Measurements from ENCODE around the gene IL18R1.
"Not testable (repeated sequence)": the region's sequence is repeated elsewhere in the genome, so short reads cannot be mapped to it uniquely, and the experiment has no call there.

IL18R1 gene, protein sequence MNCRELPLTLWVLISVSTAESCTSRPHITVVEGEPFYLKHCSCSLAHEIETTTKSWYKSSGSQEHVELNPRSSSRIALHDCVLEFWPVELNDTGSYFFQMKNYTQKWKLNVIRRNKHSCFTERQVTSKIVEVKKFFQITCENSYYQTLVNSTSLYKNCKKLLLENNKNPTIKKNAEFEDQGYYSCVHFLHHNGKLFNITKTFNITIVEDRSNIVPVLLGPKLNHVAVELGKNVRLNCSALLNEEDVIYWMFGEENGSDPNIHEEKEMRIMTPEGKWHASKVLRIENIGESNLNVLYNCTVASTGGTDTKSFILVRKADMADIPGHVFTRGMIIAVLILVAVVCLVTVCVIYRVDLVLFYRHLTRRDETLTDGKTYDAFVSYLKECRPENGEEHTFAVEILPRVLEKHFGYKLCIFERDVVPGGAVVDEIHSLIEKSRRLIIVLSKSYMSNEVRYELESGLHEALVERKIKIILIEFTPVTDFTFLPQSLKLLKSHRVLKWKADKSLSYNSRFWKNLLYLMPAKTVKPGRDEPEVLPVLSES

DNA sequence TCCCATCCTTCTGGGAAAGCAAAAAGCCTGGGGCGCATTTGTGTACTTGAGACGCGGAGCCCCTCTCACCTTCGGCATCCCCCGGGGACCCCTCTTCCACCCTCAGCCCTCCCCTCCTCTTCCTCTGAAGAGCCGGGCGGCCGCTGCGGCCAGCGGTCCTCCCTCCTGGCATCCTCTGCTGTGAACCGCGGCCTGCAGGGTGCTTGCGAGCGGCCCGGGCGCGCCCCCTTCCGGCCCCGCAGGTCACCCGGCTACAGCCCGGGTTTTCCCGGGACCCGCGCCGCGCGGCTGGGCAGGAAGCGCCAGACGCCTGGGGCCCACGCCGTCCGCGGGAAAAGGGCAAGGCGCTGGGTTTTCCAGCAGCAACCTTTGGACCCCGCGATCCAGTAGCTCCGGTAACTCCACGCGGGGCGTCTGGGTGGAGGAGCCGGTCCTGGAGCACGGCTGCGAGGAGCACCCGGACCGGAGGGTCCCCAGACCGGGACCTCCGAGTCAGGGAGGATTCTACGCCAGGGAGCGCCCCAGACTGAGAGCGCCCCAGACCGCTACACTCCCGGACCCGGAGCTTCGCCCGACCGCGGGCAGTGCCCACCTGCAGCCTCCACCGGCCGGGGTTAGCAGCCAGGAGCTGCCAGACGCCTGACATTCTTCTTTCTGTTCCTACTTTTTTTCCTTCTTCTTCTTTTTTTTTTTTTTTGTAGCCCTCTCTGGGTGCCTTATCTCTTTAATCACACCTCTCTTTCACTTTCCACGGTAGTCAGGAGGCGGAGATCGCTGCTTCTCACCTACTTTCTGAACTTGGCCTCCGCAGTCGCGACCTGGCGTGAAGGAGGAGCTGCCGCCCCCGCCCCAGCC lies at the start of gene IL18R1:
Gene IL18R1 (plus strand): TSS at position 271 of the 855 bp plus-strand sequence. CDS start 6,865 bp downstream, outside the sequence.
- peak; percentile 58 for DNase-seq

DNA sequence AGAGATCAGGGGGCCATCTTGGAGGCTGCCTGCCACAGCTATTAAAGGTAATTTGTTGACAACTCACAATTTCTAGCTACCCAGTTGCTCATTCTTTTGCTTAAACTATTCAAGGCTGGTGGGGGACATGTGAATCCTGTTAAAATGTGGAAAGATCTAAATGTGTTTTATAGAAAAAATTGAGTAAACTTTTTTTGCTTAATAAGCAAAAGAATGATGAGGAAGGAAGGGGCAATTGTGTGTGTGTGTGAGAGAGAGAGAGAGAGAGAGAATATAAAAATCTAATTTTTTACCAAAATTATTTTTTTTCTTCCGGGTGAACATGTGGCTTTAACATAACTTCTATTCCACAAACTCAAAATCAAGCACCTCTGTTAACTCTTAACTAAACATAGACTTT lies 49.5 kb upstream of the IL18R1 start:
- no peak for DNase-seq

DNA sequence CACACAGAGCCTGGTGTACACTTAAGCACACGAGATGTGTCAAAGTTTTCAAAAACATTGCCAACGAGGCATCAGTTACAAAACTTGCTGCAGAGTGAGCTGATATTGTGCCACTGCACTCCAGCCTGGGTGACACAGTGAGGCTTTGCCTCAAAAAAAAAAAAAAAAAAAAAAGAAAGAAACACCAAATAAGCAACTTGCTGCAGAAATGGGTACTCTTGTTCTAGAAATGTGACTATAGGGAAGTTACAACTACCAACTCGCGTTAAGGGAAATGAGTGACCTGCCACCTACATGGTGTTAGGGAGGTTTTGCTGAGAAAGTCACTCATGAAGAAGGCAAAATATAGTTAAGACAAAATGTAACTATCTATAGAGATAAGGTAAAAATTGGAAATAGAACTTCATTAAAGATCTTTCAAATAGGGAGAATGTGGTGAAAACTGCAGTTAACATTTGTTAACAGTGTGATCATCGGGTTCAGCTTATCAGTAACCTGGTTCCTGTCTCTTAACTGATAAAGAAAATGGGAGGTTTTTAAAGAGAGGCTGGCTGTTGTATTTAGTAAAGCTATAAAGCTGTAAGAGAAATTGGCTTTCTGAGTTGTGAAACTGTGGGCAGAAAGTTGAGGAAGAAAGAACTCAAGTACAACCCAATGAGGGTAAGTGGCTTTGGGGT lies 44.5 kb upstream of the IL18R1 start, which contains the start of gene IL1RL1:
Gene IL1RL1 (plus strand): TSS at position 600 of the 677 bp plus-strand sequence. CDS start 26,702 bp downstream, outside the sequence.
- no peak for DNase-seq

- DNase-seq, result no peak
Observed at GRCh38 chr2:102313025-102313424, 42.6 kb upstream of the IL18R1 start.

DNA sequence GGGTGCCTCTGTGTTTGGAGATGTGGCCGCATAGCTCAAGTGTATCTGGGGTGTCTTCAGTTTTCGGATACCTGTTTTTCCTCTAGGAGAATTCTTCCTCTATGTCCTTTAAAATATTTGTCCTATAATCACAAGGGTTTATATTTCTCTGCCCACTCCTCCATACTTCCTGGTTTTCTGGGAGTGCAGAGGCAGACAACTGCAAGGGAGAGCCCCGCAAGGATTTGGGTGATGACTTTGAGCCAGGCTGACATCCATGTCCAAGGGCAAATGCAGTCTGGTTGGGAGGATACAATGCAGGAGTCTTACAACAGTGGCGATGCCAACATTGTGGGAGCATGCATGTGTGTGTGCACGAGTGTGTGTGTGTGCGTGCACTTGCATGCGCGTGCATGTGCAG lies 42.1 kb upstream of the IL18R1 start:
- no peak for DNase-seq

- DNase-seq, result no peak
Observed at GRCh38 chr2:102313950-102314349, 41.6 kb upstream of the IL18R1 start.

- DNase-seq, result no peak
Observed at GRCh38 chr2:102315921-102316320, 39.7 kb upstream of the IL18R1 start.

DNA sequence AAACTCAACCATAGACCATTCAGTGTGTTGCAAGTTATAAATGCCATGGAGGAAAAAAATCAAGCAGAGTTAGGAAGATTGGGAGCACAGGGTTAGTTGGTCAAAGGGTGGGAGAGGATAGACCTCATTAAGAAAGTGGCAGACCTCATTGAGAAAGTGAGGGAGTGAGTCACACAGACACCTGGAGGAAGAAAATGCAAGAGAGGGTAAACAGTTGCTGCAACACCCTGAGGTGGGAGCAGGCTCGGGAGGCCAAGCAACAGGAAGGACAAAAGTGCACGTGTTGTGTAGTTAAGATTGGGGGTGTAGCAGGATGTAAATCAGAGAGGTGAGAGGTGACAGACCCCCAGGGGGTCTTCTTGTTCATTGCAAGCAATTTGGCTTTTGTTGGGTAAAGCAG lies 37.9 kb upstream of the IL18R1 start:
- DNase-seq, result no peak

DNA sequence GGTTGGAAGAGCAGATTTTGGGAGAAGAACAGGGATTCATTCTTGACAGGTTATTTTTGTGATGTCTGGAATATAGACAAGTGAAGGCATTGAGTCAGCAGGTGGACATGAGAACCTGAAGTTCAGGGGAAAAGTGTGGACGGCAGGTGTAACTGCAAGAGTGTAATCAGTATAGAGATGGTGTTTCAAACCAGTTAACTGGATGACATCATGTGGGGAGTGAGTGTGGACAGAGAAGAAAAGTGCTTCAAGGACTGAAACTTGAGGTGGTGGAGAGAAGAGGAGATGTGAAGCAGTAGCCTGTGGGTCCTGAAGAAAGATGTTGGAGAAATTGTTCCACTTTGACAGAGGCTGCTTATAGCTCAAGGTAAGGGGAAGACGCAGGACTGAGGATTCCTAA lies 37.2 kb upstream of the IL18R1 start:
- no peak for DNase-seq

GRCh38 chr2:102321941-102322719 lies 33.5 kb upstream of the IL18R1 start:
- DNase-seq, result no peak

DNA sequence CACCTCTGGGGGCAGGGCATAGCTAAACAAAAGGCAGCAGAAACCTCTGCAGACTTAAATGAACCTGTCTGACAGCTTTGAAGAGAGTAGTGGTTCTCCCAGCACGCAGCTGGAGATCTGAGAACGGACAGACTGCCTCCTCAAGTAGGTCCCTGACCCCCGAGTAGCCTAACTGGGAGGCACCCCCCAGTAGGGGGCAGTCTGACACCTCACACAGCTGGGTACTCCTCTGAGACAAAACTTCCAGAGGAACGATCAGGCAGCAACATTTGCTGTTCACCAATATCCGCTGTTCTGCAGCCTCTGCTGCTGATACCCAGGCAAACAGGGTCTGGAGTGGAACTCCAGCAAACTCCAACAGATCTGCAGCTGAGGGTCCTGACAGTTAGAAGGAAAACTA lies 30.7 kb upstream of the IL18R1 start:
- DNase-seq, result not testable (repeated sequence)

DNA sequence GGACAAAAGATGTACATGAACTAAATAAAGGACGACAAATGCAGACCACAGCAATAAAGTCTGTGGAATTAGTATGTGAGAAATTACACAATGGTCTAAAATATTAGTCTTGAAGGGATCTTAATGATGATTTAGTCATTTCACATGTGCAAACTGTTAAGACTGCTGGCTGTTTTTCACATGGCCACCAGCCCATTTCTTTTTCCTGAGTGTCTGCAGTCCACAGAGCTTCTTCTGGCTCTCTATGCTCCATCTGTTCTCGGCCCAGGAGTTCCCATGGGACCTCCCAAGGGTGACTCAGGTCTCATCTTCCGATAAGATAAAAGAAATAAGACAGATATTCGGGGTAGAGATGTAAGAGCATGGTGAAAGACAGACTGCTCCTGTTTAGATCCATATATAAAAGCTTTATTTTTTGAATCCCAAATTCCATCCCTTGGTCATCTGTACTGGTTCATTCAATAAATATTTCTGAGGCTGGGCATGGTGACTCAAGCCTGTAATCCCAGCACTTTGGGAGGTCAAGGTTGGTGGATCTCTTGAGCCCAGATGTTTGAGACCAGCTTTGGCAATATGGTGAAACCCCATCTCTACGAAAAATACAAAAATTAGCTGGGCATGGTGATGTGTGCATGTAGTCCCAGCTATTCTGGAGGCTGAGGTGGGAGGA lies 24.1 kb upstream of the IL18R1 start:
- DNase-seq, result no peak

DNA sequence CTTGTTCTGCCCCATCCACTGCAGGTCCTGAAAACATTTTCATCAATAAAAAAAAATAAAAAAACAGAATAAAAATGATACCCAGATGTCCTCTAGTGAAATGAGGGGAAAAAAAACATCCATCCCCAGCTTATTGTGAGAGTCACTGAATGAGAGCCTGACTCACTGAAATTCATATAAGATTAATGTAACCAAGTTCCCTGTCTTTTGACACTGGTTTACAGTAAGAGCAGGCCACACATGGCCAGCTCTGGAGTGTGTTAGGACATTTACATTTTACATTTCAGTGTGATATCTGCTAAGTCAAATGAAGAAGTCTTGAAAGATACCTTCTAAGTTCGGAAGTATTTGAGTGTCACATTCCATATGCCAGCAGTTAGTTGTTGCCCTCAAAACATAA lies 21.1 kb upstream of the IL18R1 start:
- no peak for DNase-seq

DNA sequence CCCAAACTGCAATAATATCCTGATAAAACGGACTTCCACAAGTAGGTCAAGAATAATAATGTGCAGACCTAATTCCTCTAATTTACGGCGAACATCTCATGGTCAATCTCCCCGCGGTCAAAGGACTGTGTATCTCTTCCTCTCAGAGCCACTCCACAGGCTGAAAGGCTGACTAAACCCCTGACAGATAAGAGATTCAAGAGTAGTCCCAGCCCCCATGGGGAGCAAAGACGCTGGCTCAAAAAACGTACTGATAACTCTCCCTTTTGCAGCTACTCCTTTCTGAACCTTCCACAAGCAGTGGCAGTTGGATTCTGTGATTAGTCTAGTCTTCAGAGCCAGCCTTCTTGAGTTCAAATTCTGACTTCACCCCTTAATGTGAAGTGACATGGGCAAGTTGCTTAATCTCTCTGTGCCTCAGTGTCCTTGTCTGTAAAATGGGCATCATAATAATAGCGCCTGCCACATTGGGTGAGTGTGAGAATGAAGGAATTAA lies 19.7 kb upstream of the IL18R1 start:
- no peak for DNase-seq

- DNase-seq, result no peak
Observed at GRCh38 chr2:102336502-102336945, 19.1 kb upstream of the IL18R1 start.

- no peak for DNase-seq
Observed at GRCh38 chr2:102337012-102337411, 18.6 kb upstream of the IL18R1 start.

DNA sequence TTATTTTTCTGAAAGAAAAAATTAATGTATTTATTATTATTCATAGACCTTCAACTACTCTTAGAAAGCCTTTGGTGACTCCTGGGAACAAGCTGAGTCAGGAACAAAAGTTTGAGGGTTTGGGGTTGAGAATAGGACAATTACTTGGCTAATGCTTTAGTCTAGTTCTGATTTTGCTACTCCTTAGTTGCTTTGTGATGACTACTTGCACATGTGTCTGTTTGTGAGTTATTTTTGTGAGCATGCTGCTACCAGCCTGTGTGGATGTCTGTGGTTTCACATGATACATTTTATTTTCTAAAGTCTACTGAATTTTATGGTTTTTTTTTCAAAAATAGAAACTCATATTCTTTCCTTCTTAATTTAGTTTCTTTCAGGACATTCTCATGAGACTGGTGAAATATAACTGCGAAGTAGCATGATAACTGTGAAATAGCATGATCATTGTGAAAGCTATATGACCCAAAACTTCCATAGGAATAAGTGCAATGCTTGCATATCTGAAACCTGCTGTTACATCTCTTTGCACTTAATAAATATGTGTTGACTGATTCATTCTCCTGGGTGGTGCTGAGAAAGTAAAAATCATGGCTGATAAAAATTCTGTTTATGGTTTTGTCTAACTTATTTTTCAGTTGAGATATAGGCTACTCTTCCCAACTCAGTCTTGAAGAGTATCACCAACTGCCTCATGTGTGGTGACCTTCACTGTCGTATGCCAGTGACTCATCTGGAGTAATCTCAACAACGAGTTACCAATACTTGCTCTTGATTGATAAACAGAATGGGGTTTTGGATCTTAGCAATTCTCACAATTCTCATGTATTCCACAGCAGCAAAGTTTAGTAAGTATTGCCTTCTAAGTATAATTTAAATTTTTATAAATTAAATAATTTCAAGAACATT lies 17.9 kb upstream of the IL18R1 start:
- no peak for DNase-seq

GRCh38 chr2:102340778-102341177 lies 14.8 kb upstream of the IL18R1 start:
- no peak for DNase-seq

GRCh38 chr2:102342888-102343287 lies 12.7 kb upstream of the IL18R1 start:
- DNase-seq, result no peak

GRCh38 chr2:102344397-102344796 lies 11.2 kb upstream of the IL18R1 start:
- DNase-seq, result no peak

Data from RPMI8226 (cell line).